Measurements from ENCODE around the gene MCF2L.

The MCF2L gene

GRCh38 chr13:113144255-113144629 is 175.2 kb downstream of the MCF2L start:
- DNase-seq (ENCODE audit: low read depth) = no peak
- TF ChIP-seq CTCF (IDR thresholded peaks at IDR 0.05; ENCODE audit: low read depth, low read length, missing control alignments) = no peak
- in situ Hi-C loops (cut with HindIII; ENCODE audit: low sequenced_read_pairs) = loop anchor here (10.0 kb wide), 1 partner anchor 69 kb away; no protein-coding TSS in a partner anchor
- no peak overlapping the region for H3K4me3 ChIP-seq (ENCODE audit: low read depth, low read length)

- TF ChIP-seq CTCF (IDR thresholded peaks at IDR 0.05; ENCODE audit: low read depth, low read length, missing control alignments) = no peak
- H3K4me3 ChIP-seq (ENCODE audit: low read depth, low read length) = no peak overlapping the region
- in situ Hi-C loops (cut with HindIII; ENCODE audit: low sequenced_read_pairs) = loop anchor here (10.0 kb wide), 1 partner anchor 71 kb away; no protein-coding TSS in a partner anchor
- no peak for DNase-seq (ENCODE audit: low read depth)
These were observed 176.5 kb downstream of the MCF2L start for GRCh38 chr13:113145496-113145895.

- no peak overlapping the region for H3K4me3 ChIP-seq (ENCODE audit: low read depth, low read length)
- DNase-seq (ENCODE audit: low read depth) = no peak
- no peak for TF ChIP-seq CTCF (IDR thresholded peaks at IDR 0.05; ENCODE audit: low read depth, low read length, missing control alignments)
- in situ Hi-C loops (cut with HindIII; ENCODE audit: low sequenced_read_pairs) = loop anchor here (10.0 kb wide), 1 partner anchor 71 kb away; no protein-coding TSS in a partner anchor
These were observed 177.0 kb downstream of the MCF2L start for GRCh38 chr13:113145911-113146598.

GRCh38 chr13:113146750-113147149 is 177.7 kb downstream of the MCF2L start:
- in situ Hi-C loops (cut with HindIII; ENCODE audit: low sequenced_read_pairs) = loop anchor here (10.0 kb wide), 1 partner anchor 72 kb away; no protein-coding TSS in a partner anchor
- no peak for TF ChIP-seq CTCF (IDR thresholded peaks at IDR 0.05; ENCODE audit: low read depth, low read length, missing control alignments)
- no peak for DNase-seq (ENCODE audit: low read depth)
- H3K4me3 ChIP-seq (ENCODE audit: low read depth, low read length) = no peak overlapping the region

- H3K4me3 ChIP-seq (ENCODE audit: low read depth, low read length) = no peak overlapping the region
- in situ Hi-C loops (cut with HindIII; ENCODE audit: low sequenced_read_pairs) = loop anchor here (10.0 kb wide), 1 partner anchor 72 kb away; no protein-coding TSS in a partner anchor
- no peak for TF ChIP-seq CTCF (IDR thresholded peaks at IDR 0.05; ENCODE audit: low read depth, low read length, missing control alignments)
- no peak for DNase-seq (ENCODE audit: low read depth)
These were observed 178.2 kb downstream of the MCF2L start for GRCh38 chr13:113147206-113147605.

GRCh38 chr13:113148407-113148806 is 179.4 kb downstream of the MCF2L start:
- TF ChIP-seq CTCF (IDR thresholded peaks at IDR 0.05; ENCODE audit: low read depth, low read length, missing control alignments) = no peak
- no peak for DNase-seq (ENCODE audit: low read depth)
- no peak overlapping the region for H3K4me3 ChIP-seq (ENCODE audit: low read depth, low read length)
- in situ Hi-C loops (cut with HindIII; ENCODE audit: low sequenced_read_pairs) = loop anchor here (10.0 kb wide), 1 partner anchor 74 kb away; no protein-coding TSS in a partner anchor

All from astrocyte of the cerebellum (primary cell).